IMR-90 (cell line): ENCODE measurements around the gene SRPRB. TPM values are rescaled to one million over a fixed set of nuclear protein-coding genes. Genes with fewer than 3 reads are reported as not detected.

Source experiments
- ATAC-seq: fragments of 200-7000 bp; cut with Tn5 transposase; 2 replicates; pipeline ENCODE4 v1.9.1; 2020; ENCODE audit warnings: low read depth, mild to moderate bottlenecking, moderate library complexity
- BruUV-seq: library from RNA; stranded (reverse); fragments of 400-500 nt; replicated peaks from 2 replicates; lab custom pipeline; 2021; lab: Mats Ljungman, UMichigan
- CTCF ChIA-PET: fragments of 300-600 bp; formaldehyde crosslinking; extraction: SDS; loops from one replicate; lab custom pipeline; 2021; ENCODE audit warnings: antibody characterized with exemption; lab: Yijun Ruan, JAX
- POLR2A ChIA-PET: fragments of 300-600 bp; sonication (Branson Sonifier 250); formaldehyde crosslinking; loops from one replicate; lab custom pipeline; 2022; ENCODE audit warnings: antibody characterized with exemption; ENCODE audit not compliant: unreplicated experiment; lab: Charles Lee
- DNase-seq: peaks from one replicate; pipeline ENCODE4 v3.0.0; 2013
- H2AFZ ChIP-seq: replicated peaks from 2 replicates; pipeline ENCODE3; 2013; ENCODE audit warnings: low read length, mild to moderate bottlenecking; ENCODE audit not compliant: poor library complexity
- H2AK5ac ChIP-seq: 2 replicates; pipeline ENCODE4 v1.6.1; 2013; ENCODE audit warnings: low read depth, low read length, inconsistent platforms
- H2AK9ac ChIP-seq: replicated peaks from 2 replicates; pipeline ENCODE3; 2013; ENCODE audit warnings: mild to moderate bottlenecking, low read depth, low read length, moderate library complexity; ENCODE audit not compliant: poor library complexity
- H2BK120ac ChIP-seq: 2 replicates; pipeline ENCODE4 v1.6.1; 2013; ENCODE audit warnings: low read depth, low read length, inconsistent platforms
- H2BK15ac ChIP-seq: 3 replicates; pipeline ENCODE4 v1.6.1; 2013; ENCODE audit warnings: low read depth, low read length, inconsistent platforms
- H2BK20ac ChIP-seq: 2 replicates; pipeline ENCODE4 v1.6.1; 2013; ENCODE audit warnings: low read depth, mild to moderate bottlenecking, inconsistent platforms, low read length, moderate library complexity
- H2BK5ac ChIP-seq: 2 replicates; pipeline ENCODE4 v1.6.1; 2013; ENCODE audit warnings: mild to moderate bottlenecking, low read depth, low read length, inconsistent platforms; ENCODE audit not compliant: poor library complexity, severe bottlenecking
- H3K14ac ChIP-seq: replicated peaks from 2 replicates; pipeline ENCODE4 v1.6.1; 2013; ENCODE audit warnings: low read depth, low read length, inconsistent platforms
- H3K18ac ChIP-seq: 2 replicates; pipeline ENCODE4 v1.6.1; 2013; ENCODE audit warnings: low read depth, low read length, control low read depth
- H3K23ac ChIP-seq: 2 replicates; pipeline ENCODE4 v1.6.1; 2013; ENCODE audit warnings: low read depth, low read length, inconsistent platforms
- H3K27ac ChIP-seq: 2 replicates; pipeline ENCODE4 v1.5.1; 2013; ENCODE audit warnings: mild to moderate bottlenecking, control low read depth, low read length; ENCODE audit not compliant: insufficient read depth
- H3K27me3 ChIP-seq: 2 replicates; pipeline ENCODE4 v1.6.1; 2013; ENCODE audit warnings: low read length; ENCODE audit not compliant: control insufficient read depth, insufficient read depth
- H3K36me3 ChIP-seq: 2 replicates; pipeline ENCODE4 v1.6.1; 2013; ENCODE audit warnings: low read length, mixed read lengths; ENCODE audit not compliant: control insufficient read depth, insufficient read depth
- H3K4ac ChIP-seq: 2 replicates; pipeline ENCODE4 v1.6.1; 2013; ENCODE audit warnings: low read depth, low read length, inconsistent platforms
- H3K4me1 ChIP-seq: 2 replicates; pipeline ENCODE4 v1.6.1; 2013; ENCODE audit warnings: low read length, mixed read lengths; ENCODE audit not compliant: control insufficient read depth, insufficient read depth
- H3K4me2 ChIP-seq: 2 replicates; pipeline ENCODE4 v1.6.1; 2013; ENCODE audit warnings: low read depth, mild to moderate bottlenecking, control low read depth, low read length, moderate library complexity
- H3K4me3 ChIP-seq: 2 replicates; pipeline ENCODE4 v1.5.1; 2013; ENCODE audit warnings: low read depth, mild to moderate bottlenecking, control low read depth, low read length, moderate library complexity; ENCODE audit not compliant: insufficient read depth
- H3K56ac ChIP-seq: 2 replicates; pipeline ENCODE4 v1.6.1; 2013; ENCODE audit warnings: low read length, inconsistent platforms; ENCODE audit not compliant: insufficient read depth; ENCODE audit errors: extremely low read depth
- H3K79me1 ChIP-seq, 2 experiments: 2 replicates each; pipeline ENCODE4 v1.6.1; 2013; ENCODE audit warnings: low read length in 2 of 2, inconsistent platforms in 1 of 2, low read depth in 1 of 2
- H3K9ac ChIP-seq: 2 replicates; pipeline ENCODE4 v1.6.1; 2013; ENCODE audit warnings: low read depth, low read length, control low read depth
- H3K9me1 ChIP-seq: 2 replicates; pipeline ENCODE4 v1.6.1; 2013; ENCODE audit warnings: low read length, inconsistent platforms; ENCODE audit not compliant: insufficient read depth
- H3K9me3 ChIP-seq: 2 replicates; pipeline ENCODE4 v1.6.1; 2013; ENCODE audit warnings: low read length; ENCODE audit not compliant: control insufficient read depth, insufficient read depth
- H4K20me1 ChIP-seq: 2 replicates; pipeline ENCODE4 v1.6.1; 2013; ENCODE audit warnings: low read length, inconsistent platforms; ENCODE audit not compliant: insufficient read depth
- H4K5ac ChIP-seq: 2 replicates; pipeline ENCODE4 v1.6.1; 2013; ENCODE audit warnings: mild to moderate bottlenecking, low read depth, low read length, control low read depth
- H4K8ac ChIP-seq, 2 experiments: 2 replicates each; pipeline ENCODE4 v1.6.1; 2013; ENCODE audit warnings: low read depth in 2 of 2, low read length in 2 of 2, control low read depth in 1 of 2, inconsistent platforms in 1 of 2
- H4K91ac ChIP-seq: 2 replicates; pipeline ENCODE4 v1.6.1; 2013; ENCODE audit warnings: low read depth, low read length, inconsistent platforms; ENCODE audit not compliant: insufficient read depth
- BHLHE40 ChIP-seq: fragments of 150-350 bp; IDR thresholded peaks from 2 replicates; pipeline ENCODE4 v1.6.1; 2016; ENCODE audit warnings: mild to moderate bottlenecking, low read depth, low read length
- CEBPB ChIP-seq: IDR thresholded peaks from 2 replicates; pipeline ENCODE4 v1.6.1; 2012; ENCODE audit warnings: low read depth, low read length, improper control_type of control experiment
- CHD1 ChIP-seq: IDR thresholded peaks from 2 replicates; pipeline ENCODE4 v1.6.1; 2012; ENCODE audit warnings: low read depth, low read length, improper control_type of control experiment
- FOS ChIP-seq: fragments of 150-350 bp; IDR thresholded peaks from 2 replicates; pipeline ENCODE4 v1.6.1; 2016; ENCODE audit warnings: low read depth, low read length
- MAFK ChIP-seq: IDR thresholded peaks from 2 replicates; pipeline ENCODE4 v1.6.1; 2012; ENCODE audit warnings: low read depth, low read length, improper control_type of control experiment
- MAZ ChIP-seq: IDR thresholded peaks from 2 replicates; pipeline ENCODE4 v1.6.1; 2012; ENCODE audit warnings: low read depth, mild to moderate bottlenecking, low read length, improper control_type of control experiment, moderate library complexity, borderline replicate concordance
- MXI1 ChIP-seq: IDR thresholded peaks from 2 replicates; pipeline ENCODE4 v1.6.1; 2012; ENCODE audit warnings: low read depth, mild to moderate bottlenecking, low read length, moderate library complexity, borderline replicate concordance
- NFE2L2 ChIP-seq: fragments of 150-350 bp; IDR thresholded peaks from 2 replicates; pipeline ENCODE4 v1.6.1; 2016; ENCODE audit warnings: low read depth, mild to moderate bottlenecking, low read length
- RAD21 ChIP-seq: IDR thresholded peaks from 2 replicates; pipeline ENCODE4 v1.6.1; 2012; ENCODE audit warnings: low read length, improper control_type of control experiment
- RCOR1 ChIP-seq: IDR thresholded peaks from 2 replicates; pipeline ENCODE4 v1.6.1; 2012; ENCODE audit warnings: mild to moderate bottlenecking, low read length, improper control_type of control experiment; ENCODE audit not compliant: insufficient replicate concordance
- RFX5 ChIP-seq: IDR thresholded peaks from 2 replicates; pipeline ENCODE4 v1.8.0; 2012; ENCODE audit warnings: low read depth, mild to moderate bottlenecking, low read length, moderate library complexity
- SMC3 ChIP-seq: fragments of 150-350 bp; IDR thresholded peaks from 2 replicates; pipeline ENCODE4 v1.6.1; 2016; ENCODE audit warnings: low read depth, mild to moderate bottlenecking, antibody characterized with exemption, low read length, moderate library complexity
- WGBS, 2 experiments: methylation state at CpG; one replicate each; pipeline versions ENCODE4 v1.1.5 to v1.1.7; 2013; ENCODE audit warnings: missing lambda C conversion rate in 2 of 2; ENCODE audit not compliant: insufficient read length in 1 of 2; ENCODE audit errors: extremely low coverage in 2 of 2; 5-methylcytosine and 5-hydroxymethylcytosine counted together
- dilution Hi-C: fragments of 300-500 bp; cut with HindIII; formaldehyde crosslinking; loops from one replicate; pipeline ENCODE4 v1.14.3; 2018; ENCODE audit warnings: low sequenced_read_pairs; ENCODE audit not compliant: unreplicated experiment
- in situ Hi-C: fragments of 300-500 bp; cut with MboI; formaldehyde crosslinking; loops from 3 replicates; pipeline ENCODE4 v1.14.3; 2019; ENCODE audit warnings: low sequenced_read_pairs, inconsistent platforms, mixed read lengths
- intact Hi-C: fragments of 100-400 bp; cut with micrococcal nuclease; formaldehyde crosslinking; loops from 2 replicates; pipeline ENCODE4 v1.10.0; 2022
- polyA plus RNA-seq, 3 experiments: library from polyadenylated mRNA; depleted of rRNA; stranded (reverse); fragments of >200 nt; gene quantifications; 2 replicates each; pipeline ENCODE4 v1.2.3, GENCODE V29; 2012; ENCODE audit warnings: low replicate concordance in 1 of 3
- total RNA-seq: library from RNA; depleted of rRNA; stranded (reverse); fragments of >200 nt; gene quantifications from 2 replicates; pipeline ENCODE4 v1.2.3, GENCODE V29; 2012
- TF ChIP-seq, protein P1 (sequence below): fragments of 150-350 bp; IDR thresholded peaks from 2 replicates; pipeline ENCODE4 v1.6.1; 2016; ENCODE audit warnings: low read depth, mild to moderate bottlenecking, low read length, moderate library complexity, borderline replicate concordance
- TF ChIP-seq, protein P2 (sequence below): fragments of 150-350 bp; IDR thresholded peaks from 2 replicates; pipeline ENCODE4 v1.6.1; 2017; ENCODE audit warnings: mild to moderate bottlenecking, antibody characterized with exemption, low read length, low read depth

SRPRB gene
- total and polyA plus RNA-seq, 2 of the 4 experiments (the other 2 are of a cell fraction) = 28.8 to 131 TPM

GRCh38 chr3:133756716-133757694 is 48.6 kb upstream of the SRPRB start:
- ChIA-PET CTCF (interaction anchor here (0.6 kb wide), 1 partner anchor 411 kb away, joined by 3 read pairs; no protein-coding TSS in a partner anchor), POLR2A (no interaction called here)
- H3K23ac ChIP-seq = no peak overlapping the region
- no peaks in the 10 kb centered on the region for H3K79me1 ChIP-seq
- H4K91ac ChIP-seq = no peak overlapping the region
- H3K9ac ChIP-seq = no peak overlapping the region
- no peak overlapping the region for H2BK5ac ChIP-seq
- H3K4ac ChIP-seq = no peak overlapping the region
- dilution Hi-C loops = no loop called here
- H2BK15ac ChIP-seq = no peak overlapping the region
- no peaks in the 10 kb centered on the region for H3K36me3 ChIP-seq
- no peak overlapping the region for H3K18ac ChIP-seq
- H4K5ac ChIP-seq = no peak overlapping the region
- no peak overlapping the region for H2AK5ac ChIP-seq
- H3K56ac ChIP-seq = no peak overlapping the region
- H2AFZ ChIP-seq = no peak overlapping the region
- H3K4me3 ChIP-seq = no peak overlapping the region
- no peak for DNase-seq
- H3K14ac ChIP-seq = no peak overlapping the region
- H3K4me1 ChIP-seq = no peaks in the 10 kb centered on the region
- no peak overlapping the region for H2BK120ac ChIP-seq
- no peak overlapping the region for H3K4me2 ChIP-seq
- WGBS, 2 experiments = 68% methylated on average over 8 of the region's 20 CpGs; no CpG with 5 or more reads in 1 of the 2 experiments
- H4K20me1 ChIP-seq = no peaks in the 10 kb centered on the region
- in situ Hi-C loops = no loop called here
- no peak for ATAC-seq
- H2AK9ac ChIP-seq = no peak overlapping the region
- TF ChIP-seq FOS = no peak
- no peak for TF ChIP-seq RFX5
- TF ChIP-seq BHLHE40 = no peak
- no peak for TF ChIP-seq RCOR1
- no peak for TF ChIP-seq RAD21
- no peak for TF ChIP-seq CHD1
- TF ChIP-seq, protein P1, sequence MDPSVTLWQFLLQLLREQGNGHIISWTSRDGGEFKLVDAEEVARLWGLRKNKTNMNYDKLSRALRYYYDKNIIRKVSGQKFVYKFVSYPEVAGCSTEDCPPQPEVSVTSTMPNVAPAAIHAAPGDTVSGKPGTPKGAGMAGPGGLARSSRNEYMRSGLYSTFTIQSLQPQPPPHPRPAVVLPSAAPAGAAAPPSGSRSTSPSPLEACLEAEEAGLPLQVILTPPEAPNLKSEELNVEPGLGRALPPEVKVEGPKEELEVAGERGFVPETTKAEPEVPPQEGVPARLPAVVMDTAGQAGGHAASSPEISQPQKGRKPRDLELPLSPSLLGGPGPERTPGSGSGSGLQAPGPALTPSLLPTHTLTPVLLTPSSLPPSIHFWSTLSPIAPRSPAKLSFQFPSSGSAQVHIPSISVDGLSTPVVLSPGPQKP = no peak
- no peak for TF ChIP-seq CEBPB
- no peak for TF ChIP-seq SMC3
- no peak for TF ChIP-seq MAZ
- no peak for TF ChIP-seq MXI1
- no peak for TF ChIP-seq NFE2L2
- TF ChIP-seq MAFK = no peak
- TF ChIP-seq, protein P2, sequence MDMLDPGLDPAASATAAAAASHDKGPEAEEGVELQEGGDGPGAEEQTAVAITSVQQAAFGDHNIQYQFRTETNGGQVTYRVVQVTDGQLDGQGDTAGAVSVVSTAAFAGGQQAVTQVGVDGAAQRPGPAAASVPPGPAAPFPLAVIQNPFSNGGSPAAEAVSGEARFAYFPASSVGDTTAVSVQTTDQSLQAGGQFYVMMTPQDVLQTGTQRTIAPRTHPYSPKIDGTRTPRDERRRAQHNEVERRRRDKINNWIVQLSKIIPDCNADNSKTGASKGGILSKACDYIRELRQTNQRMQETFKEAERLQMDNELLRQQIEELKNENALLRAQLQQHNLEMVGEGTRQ = no peak
- no peaks in the 10 kb centered on the region for H3K9me1 ChIP-seq
- no TSS peak for BruUV-seq
- H3K9me3 ChIP-seq = no peaks in the 10 kb centered on the region
- H3K27ac ChIP-seq = no peak overlapping the region
- H2BK20ac ChIP-seq = no peak overlapping the region
- intact Hi-C loops = no loop called here
- no peak overlapping the region for H4K8ac ChIP-seq
- peaks cover 12% of the 10 kb centered on the region for H3K27me3 ChIP-seq
